ENCODE results near the gene OR10H1. TPM values are rescaled to one million over a fixed set of nuclear protein-coding genes. Genes with fewer than 3 reads are reported as not detected.

The OR10H1 gene
- total and polyA plus RNA-seq, 9 of the 15 experiments (the other 6 are each of a cell fraction or from before 2014, with no cell fraction given) = not detected

DNA sequence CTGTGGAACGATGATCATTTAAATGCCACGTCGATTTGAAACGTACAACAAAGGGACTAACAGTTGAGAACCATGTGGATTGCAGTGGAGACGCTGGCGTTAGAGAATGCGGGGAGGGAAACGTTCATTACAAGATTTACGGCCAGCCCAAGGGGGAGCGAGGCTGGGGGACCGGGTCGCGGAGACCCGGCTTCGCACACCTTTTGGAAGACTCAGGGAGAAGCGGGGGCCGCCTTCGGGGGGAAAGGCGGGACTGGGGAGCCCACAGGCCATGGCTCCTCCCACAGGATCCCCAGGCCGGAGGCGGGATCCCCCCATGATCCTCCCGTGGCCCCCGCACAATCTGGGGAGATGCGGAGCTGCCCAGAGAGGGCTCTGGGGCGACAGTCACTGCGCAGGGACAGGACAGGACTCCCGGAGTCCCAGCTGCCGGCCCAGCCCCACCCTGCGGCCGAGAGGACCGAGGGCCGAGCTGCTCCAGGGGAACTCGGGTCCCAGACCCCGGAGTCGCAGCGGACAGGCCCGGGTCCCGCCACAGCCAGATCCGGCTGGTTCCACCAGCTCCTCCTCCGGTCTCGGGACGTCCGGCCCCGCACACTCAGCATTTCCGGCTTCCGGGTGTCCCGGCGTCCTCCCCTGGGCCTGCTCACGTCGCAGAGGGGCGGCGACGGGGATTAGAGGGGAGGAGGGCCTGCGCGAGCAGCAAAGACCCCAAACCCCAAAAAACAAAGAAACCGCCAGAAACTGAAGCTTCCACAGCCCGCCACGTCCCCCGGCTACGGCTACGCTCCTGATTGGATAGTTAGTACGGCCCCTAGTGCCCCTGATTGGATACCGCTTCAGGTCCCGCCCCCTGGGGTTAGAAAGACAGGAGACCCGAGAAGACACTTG is 21.1 kb upstream of the OR10H1 start (continued):
- TF ChIP-seq, protein P1, sequence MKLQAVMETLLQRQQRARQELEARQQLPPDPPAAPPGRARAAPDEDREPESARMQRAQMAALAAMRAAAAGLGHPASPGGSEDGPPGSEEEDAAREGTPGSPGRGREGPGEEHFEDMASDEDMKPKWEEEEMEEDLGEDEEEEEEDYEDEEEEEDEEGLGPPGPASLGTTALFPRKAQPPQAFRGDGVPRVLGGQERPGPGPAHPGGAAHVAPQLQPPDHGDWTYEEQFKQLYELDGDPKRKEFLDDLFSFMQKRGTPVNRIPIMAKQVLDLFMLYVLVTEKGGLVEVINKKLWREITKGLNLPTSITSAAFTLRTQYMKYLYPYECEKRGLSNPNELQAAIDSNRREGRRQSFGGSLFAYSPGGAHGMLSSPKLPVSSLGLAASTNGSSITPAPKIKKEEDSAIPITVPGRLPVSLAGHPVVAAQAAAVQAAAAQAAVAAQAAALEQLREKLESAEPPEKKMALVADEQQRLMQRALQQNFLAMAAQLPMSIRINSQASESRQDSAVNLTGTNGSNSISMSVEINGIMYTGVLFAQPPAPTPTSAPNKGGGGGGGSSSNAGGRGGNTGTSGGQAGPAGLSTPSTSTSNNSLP (IDR thresholded peaks at IDR 0.05; ENCODE audit: borderline replicate concordance, low read depth, low read length) = no peak
- TF ChIP-seq NELFE (IDR thresholded peaks at IDR 0.05; ENCODE audit: insufficient read depth, insufficient read length) (no peak), MYNN (IDR thresholded peaks at IDR 0.05) (no peak), MYNN (CRISPR knock-in tag; IDR thresholded peaks at IDR 0.05) (no peak), ZBTB8A (IDR thresholded peaks at IDR 0.05; ENCODE audit: partially characterized antibody) (no peak), ZFP1 (CRISPR knock-in tag; IDR thresholded peaks at IDR 0.05) (no peak; the same call in none of the 2 replicates), SP2 (IDR thresholded peaks at IDR 0.05; ENCODE audit: extremely low read depth, low read depth, low read length, poor library complexity, severe bottlenecking) (peak; percentile 64), TAF1 (IDR thresholded peaks at IDR 0.05; ENCODE audit: control insufficient read depth, extremely low read depth, insufficient read depth, low read length, severe bottlenecking) (peak; percentile 63), ZNF764 (CRISPR knock-in tag; IDR thresholded peaks at IDR 0.05; ENCODE audit: low read depth) (peak; percentile 67; the same call in 1 of the 2 replicates), ZNF77 (CRISPR knock-in tag; IDR thresholded peaks at IDR 0.05) (peak; percentile 52), SMAD2 (IDR thresholded peaks at IDR 0.05; ENCODE audit: low read depth, low read length) (no peak), BACH1 (tag; IDR thresholded peaks at IDR 0.05) (no peak), MTA3 (IDR thresholded peaks at IDR 0.05; ENCODE audit: borderline replicate concordance) (peak; percentile 84; the same call in 1 of the 2 replicates), KLF6 (CRISPR knock-in tag; IDR thresholded peaks at IDR 0.05; ENCODE audit: borderline replicate concordance) (no peak)
- TF ChIP-seq, protein P2, sequence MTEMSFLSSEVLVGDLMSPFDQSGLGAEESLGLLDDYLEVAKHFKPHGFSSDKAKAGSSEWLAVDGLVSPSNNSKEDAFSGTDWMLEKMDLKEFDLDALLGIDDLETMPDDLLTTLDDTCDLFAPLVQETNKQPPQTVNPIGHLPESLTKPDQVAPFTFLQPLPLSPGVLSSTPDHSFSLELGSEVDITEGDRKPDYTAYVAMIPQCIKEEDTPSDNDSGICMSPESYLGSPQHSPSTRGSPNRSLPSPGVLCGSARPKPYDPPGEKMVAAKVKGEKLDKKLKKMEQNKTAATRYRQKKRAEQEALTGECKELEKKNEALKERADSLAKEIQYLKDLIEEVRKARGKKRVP (CRISPR knock-in tag; IDR thresholded peaks at IDR 0.05) = peak; percentile 47; the same call in 1 of the 2 replicates
- TF ChIP-seq, protein P3, sequence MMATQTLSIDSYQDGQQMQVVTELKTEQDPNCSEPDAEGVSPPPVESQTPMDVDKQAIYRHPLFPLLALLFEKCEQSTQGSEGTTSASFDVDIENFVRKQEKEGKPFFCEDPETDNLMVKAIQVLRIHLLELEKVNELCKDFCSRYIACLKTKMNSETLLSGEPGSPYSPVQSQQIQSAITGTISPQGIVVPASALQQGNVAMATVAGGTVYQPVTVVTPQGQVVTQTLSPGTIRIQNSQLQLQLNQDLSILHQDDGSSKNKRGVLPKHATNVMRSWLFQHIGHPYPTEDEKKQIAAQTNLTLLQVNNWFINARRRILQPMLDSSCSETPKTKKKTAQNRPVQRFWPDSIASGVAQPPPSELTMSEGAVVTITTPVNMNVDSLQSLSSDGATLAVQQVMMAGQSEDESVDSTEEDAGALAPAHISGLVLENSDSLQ (IDR thresholded peaks at IDR 0.05) = peak; percentile 93
